Common myeloid progenitor, CD34-positive (primary cell): ENCODE results near the gene GNB3.

ENCODE experiments used
- CTCF ChIA-PET: fragments of 350-600 bp; sonication (Branson Sonifier 250); formaldehyde crosslinking; loops from one replicate; lab custom pipeline; 2021; ENCODE audit warnings: antibody characterized with exemption; lab: Charles Lee
- POLR2A ChIA-PET: fragments of 350-600 bp; sonication (Branson Sonifier 250); formaldehyde crosslinking; loops from one replicate; lab custom pipeline; 2021; ENCODE audit warnings: antibody characterized with exemption; lab: Charles Lee
- DNase-seq, 3 donors: peaks; one replicate each; pipeline versions ENCODE4 v3.0.0 to v3.0.0-alpha.2; 2013
- H3K27ac ChIP-seq, 2 experiments: 1 replicate in 1 of 2; 2 replicates in 1 of 2; pipeline ENCODE4 v1.7.0; 2013; ENCODE audit warnings: inconsistent platforms in 2 of 2, low read length in 2 of 2, mild to moderate bottlenecking in 2 of 2, low read depth in 1 of 2, moderate library complexity in 1 of 2; ENCODE audit not compliant: severe bottlenecking in 2 of 2, insufficient read depth in 1 of 2, poor library complexity in 1 of 2
- H3K27me3 ChIP-seq, 5 experiments: replicated peaks in 2 of 5; 1 replicate in 3 of 5; 2 replicates in 2 of 5; pipeline versions ENCODE4 v1.6.1 to v1.7.0; 2013; ENCODE audit warnings: low read length in 4 of 5, mild to moderate bottlenecking in 2 of 5, moderate library complexity in 2 of 5, inconsistent platforms in 1 of 5; ENCODE audit not compliant: insufficient read depth in 5 of 5, control insufficient read depth in 4 of 5
- H3K36me3 ChIP-seq, 4 experiments: 1 replicate in 2 of 4; 2 replicates in 2 of 4; pipeline versions ENCODE4 v1.6.1 to v1.7.0; 2013; ENCODE audit warnings: low read length in 3 of 4, control low read depth in 1 of 4, mild to moderate bottlenecking in 1 of 4; ENCODE audit not compliant: control insufficient read depth in 4 of 4, insufficient read depth in 4 of 4
- H3K4me1 ChIP-seq, 4 experiments: 1 replicate in 3 of 4; 2 replicates in 1 of 4; pipeline versions ENCODE4 v1.6.1 to v1.7.1; 2013; ENCODE audit warnings: low read length in 3 of 4, mild to moderate bottlenecking in 3 of 4, control low read depth in 1 of 4, inconsistent platforms in 1 of 4, moderate library complexity in 1 of 4; ENCODE audit not compliant: control insufficient read depth in 4 of 4, insufficient read depth in 4 of 4; ENCODE audit errors: control extremely low read depth in 1 of 4
- H3K4me3 ChIP-seq, 7 experiments: 1 replicate in 4 of 7; 2 replicates in 3 of 7; pipeline versions ENCODE4 v1.5.1 to v1.7.0; 2013; ENCODE audit warnings: mild to moderate bottlenecking in 7 of 7, low read length in 6 of 7, moderate library complexity in 6 of 7, inconsistent platforms in 2 of 7, low read depth in 2 of 7, control low read depth in 1 of 7; ENCODE audit not compliant: insufficient read depth in 4 of 7, control insufficient read depth in 1 of 7; ENCODE audit errors: extremely low read depth in 1 of 7
- H3K9me3 ChIP-seq, 5 experiments: 1 replicate in 4 of 5; 2 replicates in 1 of 5; pipeline versions ENCODE4 v1.6.1 to v1.7.1; 2013; ENCODE audit warnings: low read length in 4 of 5, mild to moderate bottlenecking in 2 of 5, inconsistent platforms in 1 of 5, low read depth in 1 of 5, moderate library complexity in 1 of 5; ENCODE audit not compliant: control insufficient read depth in 4 of 5, insufficient read depth in 2 of 5; ENCODE audit errors: control extremely low read depth in 1 of 5
- WGBS: methylation state at CpG from one replicate; pipeline ENCODE4 v1.1.5; 2013; ENCODE audit not compliant: insufficient coverage; 5-methylcytosine and 5-hydroxymethylcytosine counted together

Gene GNB3

DNA sequence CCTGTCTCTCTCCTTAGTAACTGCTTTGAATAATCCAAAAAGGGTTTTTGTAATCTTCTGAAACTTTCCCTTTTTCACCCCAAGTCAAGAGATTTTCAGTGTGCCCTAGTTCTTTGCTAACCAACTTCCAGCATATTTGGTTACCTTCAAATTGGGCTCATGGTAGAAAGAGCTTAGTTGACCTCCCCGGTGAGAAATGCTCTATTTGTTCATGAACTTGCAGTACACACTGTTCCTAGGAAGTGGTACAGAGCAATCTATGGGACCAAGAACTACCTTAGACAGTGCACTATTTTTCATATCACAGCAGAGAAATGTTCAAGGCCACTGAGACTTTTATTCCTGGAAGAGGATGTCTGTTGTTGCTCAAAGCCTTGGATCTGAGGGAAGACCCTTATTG lies 12.9 kb downstream of the GNB3 start:
- POLR2A ChIA-PET, result interaction anchor here (1.5 kb wide), 1 partner anchor 14 kb away, joined by 7 read pairs; the partner anchor contains the start of gene TPI1
- Histone ChIP-seq H3K4me3 (peak overlapping the region in 1 of 7 experiments; percentile 90), H3K27ac (peak overlapping the region in 1 of 2 experiments; percentile 60), H3K27me3 (no peaks in the 10 kb centered on the region), H3K4me1 (peaks cover 5 to 41% (median 32%) of the 10 kb centered on the region in 4 experiments), H3K36me3 (peaks cover 23 to 59% (median 40%) of the 10 kb centered on the region in 4 experiments), H3K9me3 (no peaks in the 10 kb centered on the region)
- WGBS, result 100% methylated on average over 1 of the region's 1 CpG
- no peak for DNase-seq
- CTCF ChIA-PET, result interaction anchor here (0.8 to 6.8 kb wide), 9 partner anchors 9 to 100 kb away, joined by 3 to 85 read pairs (median 3); partner anchors contain the start of genes MLF2, SPSB2 and TPI1

- CTCF ChIA-PET, result interaction anchor here (1.2 to 6.8 kb wide), 6 partner anchors 12 to 94 kb away, joined by 3 to 85 read pairs (median 6); partner anchors contain the start of genes SPSB2 and TPI1
- Histone ChIP-seq H3K9me3 (no peaks in the 10 kb centered on the region), H3K36me3 (peaks cover 23 to 59% (median 40%) of the 10 kb centered on the region in 4 experiments), H3K27me3 (no peaks in the 10 kb centered on the region), H3K27ac (no peak overlapping the region), H3K4me3 (no peak overlapping the region), H3K4me1 (peaks cover 5 to 41% (median 32%) of the 10 kb centered on the region in 4 experiments)
- no peak for DNase-seq
- 95% methylated on average over 5 of the region's 6 CpGs for WGBS
- POLR2A ChIA-PET, result interaction anchor here (1.5 kb wide), 1 partner anchor 13 kb away, joined by 7 read pairs; the partner anchor contains the start of gene TPI1
Observed at GRCh38 chr12:6854036-6854435, 13.3 kb downstream of the GNB3 start.

DNA sequence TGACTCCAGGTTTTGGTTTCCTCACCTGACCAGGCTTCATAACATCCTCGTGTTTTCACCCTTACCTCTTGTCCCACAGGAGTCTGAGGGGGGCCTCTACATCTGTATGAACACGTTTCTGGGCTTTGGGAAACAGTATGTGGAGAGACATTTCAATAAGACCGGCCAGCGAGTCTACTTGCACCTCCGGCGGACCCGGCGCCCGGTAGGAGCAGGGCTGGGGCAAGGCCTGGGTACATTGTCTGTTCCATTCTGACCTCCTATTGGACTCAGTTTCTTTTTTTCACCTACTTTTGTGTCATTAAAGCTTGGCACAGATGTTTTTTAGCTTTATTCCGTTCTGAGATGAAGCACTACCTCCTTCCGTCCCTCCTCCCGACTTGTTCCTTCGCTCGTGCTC lies 14.6 kb downstream of the GNB3 start:
- Histone ChIP-seq H3K36me3 (peaks cover 22 to 59% (median 47%) of the 10 kb centered on the region in 4 experiments), H3K4me1 (peaks cover 3 to 28% (median 22%) of the 10 kb centered on the region in 4 experiments), H3K9me3 (no peaks in the 10 kb centered on the region), H3K27ac (peak overlapping the region in 1 of 2 experiments; percentile 25), H3K4me3 (no peak overlapping the region), H3K27me3 (no peaks in the 10 kb centered on the region)
- ChIA-PET POLR2A (no interaction called here), CTCF (interaction anchor here (0.7 to 6.8 kb wide), 6 partner anchors 11 to 102 kb away, joined by 3 to 85 read pairs (median 4); partner anchors contain the start of genes MLF2, SPSB2 and TPI1)
- WGBS, result 95% methylated on average over 10 of the region's 14 CpGs
- DNase-seq, result no peak

GRCh38 chr12:6858799-6859198 lies 18.1 kb downstream of the GNB3 start:
- Histone ChIP-seq H3K27me3 (no peaks in the 10 kb centered on the region), H3K27ac (no peak overlapping the region), H3K36me3 (peaks cover 29 to 91% (median 77%) of the 10 kb centered on the region in 4 experiments), H3K4me1 (peaks cover 0 to 5% (median 2%) of the 10 kb centered on the region in 4 experiments), H3K9me3 (no peaks in the 10 kb centered on the region), H3K4me3 (no peak overlapping the region)
- DNase-seq, result no peak
- POLR2A ChIA-PET, result no interaction called here
- CTCF ChIA-PET, result interaction anchor here (0.7 to 0.9 kb wide), 2 partner anchors 14 to 110 kb away, joined by 3 read pairs; partner anchors contain the start of gene SPSB2
- 100% methylated on average over 1 of the region's 2 CpGs for WGBS

GRCh38 chr12:6860116-6860515 lies 19.4 kb downstream of the GNB3 start:
- no peak overlapping the region for H3K4me3 ChIP-seq
- no peak overlapping the region for H3K27ac ChIP-seq
- peaks cover 29 to 96% (median 82%) of the 10 kb centered on the region in 4 experiments for H3K36me3 ChIP-seq
- no peaks in the 10 kb centered on the region for H3K27me3 ChIP-seq
- H3K9me3 ChIP-seq, result no peaks in the 10 kb centered on the region
- no peaks in the 10 kb centered on the region for H3K4me1 ChIP-seq
- WGBS, result 97% methylated on average over 9 of the region's 9 CpGs
- CTCF ChIA-PET, result interaction anchor here (1.2 kb wide), 1 partner anchor 8 kb away, joined by 4 read pairs; no protein-coding TSS in a partner anchor
- POLR2A ChIA-PET, result no interaction called here
- no peak for DNase-seq

DNA sequence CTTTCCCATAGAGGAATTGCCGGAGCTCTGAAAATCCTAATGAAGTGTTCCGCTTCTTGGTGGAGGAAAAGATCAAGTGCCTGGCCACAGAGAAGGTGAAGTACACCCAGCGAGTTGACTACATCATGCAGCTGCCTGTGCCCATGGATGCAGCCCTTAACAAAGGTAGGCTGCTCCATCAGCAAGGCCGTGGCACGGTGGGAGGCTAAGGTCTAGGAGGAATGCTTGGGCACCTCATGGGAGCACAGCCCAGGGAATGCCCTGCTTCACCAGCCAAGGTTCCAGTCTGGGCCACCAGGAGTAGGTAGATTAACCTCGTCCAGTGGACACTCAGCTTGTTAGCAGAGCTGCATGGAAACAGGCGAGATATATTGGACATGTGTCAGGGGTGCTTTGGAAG lies 20.2 kb downstream of the GNB3 start:
- ChIA-PET POLR2A (no interaction called here), CTCF (interaction anchor here (1.5 to 1.6 kb wide), 2 partner anchors 9 to 11 kb away, joined by 6 to 9 read pairs; partner anchors contain the start of genes SPSB2 and USP5)
- Histone ChIP-seq H3K27ac (no peak overlapping the region), H3K36me3 (peaks cover 26 to 95% (median 81%) of the 10 kb centered on the region in 4 experiments), H3K27me3 (no peaks in the 10 kb centered on the region), H3K4me3 (no peak overlapping the region), H3K9me3 (no peaks in the 10 kb centered on the region), H3K4me1 (no peaks in the 10 kb centered on the region)
- 94% methylated on average over 7 of the region's 7 CpGs for WGBS
- DNase-seq, result no peak

- no peak overlapping the region for H3K4me3 ChIP-seq
- no peaks in the 10 kb centered on the region for H3K27me3 ChIP-seq
- peaks cover 0 to 2% (median 2%) of the 10 kb centered on the region in 4 experiments for H3K4me1 ChIP-seq
- H3K27ac ChIP-seq, result no peak overlapping the region
- CTCF ChIA-PET, result interaction anchor here (1.5 to 1.6 kb wide), 2 partner anchors 9 to 11 kb away, joined by 6 to 9 read pairs; partner anchors contain the start of genes SPSB2 and USP5
- POLR2A ChIA-PET, result no interaction called here
- H3K36me3 ChIP-seq, result peaks cover 26 to 94% (median 80%) of the 10 kb centered on the region in 4 experiments
- 96% methylated on average over 9 of the region's 9 CpGs for WGBS
- H3K9me3 ChIP-seq, result no peaks in the 10 kb centered on the region
- no peak for DNase-seq
Observed at GRCh38 chr12:6861391-6861790, 20.7 kb downstream of the GNB3 start.
